Stomach (tissue), 9 donors: ENCODE measurements around the gene PARD3. TPM values are rescaled to one million over a fixed set of nuclear protein-coding genes. Genes with fewer than 3 reads are reported as not detected.

ENCODE experiments used
- DNase-seq, 2 donors: peaks; one replicate each; pipeline versions ENCODE4 v3.0.0 to v3.0.0-alpha.2; 2013 to 2019
- H3K27ac ChIP-seq, 5 donors: fragments of 200-600 bp in 4 of 5; sonication (generic) in 4 of 5; one replicate each; pipeline ENCODE4 v1.5.1; 2013 to 2019; ENCODE audit warnings: mild to moderate bottlenecking in 1 of 5, moderate library complexity in 1 of 5
- H3K27me3 ChIP-seq, 3 donors: fragments of 200-600 bp; sonication (generic); one replicate each; pipeline ENCODE4 v1.5.1; 2017 to 2019; ENCODE audit warnings: mixed run types in 1 of 3
- H3K36me3 ChIP-seq, 4 donors: fragments of 200-600 bp; sonication (generic); 1 replicate in 3 of 4; 2 replicates in 1 of 4; pipeline ENCODE4 v1.5.1; 2016 to 2019
- H3K4me1 ChIP-seq, 4 donors: fragments of 200-600 bp; sonication (generic); one replicate each; pipeline ENCODE4 v1.5.1; 2016 to 2019
- H3K4me3 ChIP-seq, 4 donors: fragments of 200-600 bp; sonication (generic) in 3 of 4; one replicate each; pipeline ENCODE4 v1.5.1; 2016 to 2019; ENCODE audit warnings: mild to moderate bottlenecking in 1 of 4
- H3K9me3 ChIP-seq, 4 donors: fragments of 200-600 bp; sonication (generic); one replicate each; pipeline ENCODE4 v1.5.1; 2016 to 2019
- CTCF ChIP-seq, 7 experiments: fragments of 450-650 bp in 4 of 7; fragments of 200-600 bp in 3 of 7; sonication (generic) in 3 of 7; IDR thresholded peaks; one replicate each; pipeline ENCODE4 v1.5.1; 2016 to 2019; ENCODE audit warnings: antibody characterized with exemption in 7 of 7, control low read depth in 2 of 7, mild to moderate bottlenecking in 1 of 7
- EP300 ChIP-seq: sonication (generic); formaldehyde crosslinking; IDR thresholded peaks from one replicate; pipeline ENCODE4 v1.6.1; 2017; ENCODE audit warnings: antibody characterized with exemption
- POLR2A ChIP-seq, 4 donors: fragments of 450-650 bp; IDR thresholded peaks; one replicate each; pipeline ENCODE4 v1.6.1; 2016; ENCODE audit warnings: antibody characterized with exemption in 4 of 4, control low read depth in 2 of 4, mild to moderate bottlenecking in 1 of 4, moderate library complexity in 1 of 4
- POLR2AphosphoS5 ChIP-seq, 3 donors: sonication (generic); formaldehyde crosslinking; IDR thresholded peaks; one replicate each; pipeline ENCODE4 v1.6.1; 2016; ENCODE audit warnings: antibody characterized with exemption in 3 of 3
- WGBS, 5 donors: extraction: QIAGEN DNeasy Blood & Tissue Kit in 3 of 5; methylation state at CpG; one replicate each; pipeline versions ENCODE4 v1.1.5 to v1.1.7; 2013 to 2018; 5-methylcytosine and 5-hydroxymethylcytosine counted together
- intact Hi-C: fragments of 100-400 bp; cut with DNase I; formaldehyde crosslinking; loops from one replicate; pipeline ENCODE4 v1.15.1; 2023; ENCODE audit warnings: low total_unique reads
- polyA plus RNA-seq, 3 donors: library from polyadenylated mRNA; stranded (reverse); fragments of 200-250 nt; gene quantifications; one replicate each; pipeline ENCODE4 v1.2.3, GENCODE V29; 2013
- total RNA-seq, 5 donors: library from RNA; depleted of rRNA; stranded (reverse); fragments of >200 nt; gene quantifications; one replicate each; pipeline versions ENCODE4 v1.1.0 to v1.2.3, GENCODE V29; 2014 to 2016
- donor health status: healthy with polysubstance abuse.
- donor health status: Bipolar disorder and iron deficiency.
- donor health status: healthy.

PARD3 gene
- total and polyA plus RNA-seq, 8 donors: 13.7 to 118 (median 31.8) TPM

GRCh38 chr10:34629084-34629483 lies 186.0 kb downstream of the PARD3 start:
- H3K27ac ChIP-seq: no peak overlapping the region
- WGBS, 5 donors: 79 to 87% (median 83%) methylated on average over 5 of the region's 5 CpGs
- intact Hi-C loops: no loop called here
- no peak for DNase-seq
- no peak overlapping the region for H3K4me3 ChIP-seq
- H3K9me3 ChIP-seq: no peaks in the 10 kb centered on the region
- no peaks in the 10 kb centered on the region for H3K27me3 ChIP-seq
- TF ChIP-seq EP300 (no peak), POLR2A (IDR thresholded peaks at IDR 0.05) (no peak), CTCF (IDR thresholded peaks at IDR 0.05) (no peak), POLR2AphosphoS5 (IDR thresholded peaks at IDR 0.05) (no peak)
- no peaks in the 10 kb centered on the region for H3K36me3 ChIP-seq
- peaks cover 0 to 19% (median 9%) of the 10 kb centered on the region in 4 donors for H3K4me1 ChIP-seq

DNA sequence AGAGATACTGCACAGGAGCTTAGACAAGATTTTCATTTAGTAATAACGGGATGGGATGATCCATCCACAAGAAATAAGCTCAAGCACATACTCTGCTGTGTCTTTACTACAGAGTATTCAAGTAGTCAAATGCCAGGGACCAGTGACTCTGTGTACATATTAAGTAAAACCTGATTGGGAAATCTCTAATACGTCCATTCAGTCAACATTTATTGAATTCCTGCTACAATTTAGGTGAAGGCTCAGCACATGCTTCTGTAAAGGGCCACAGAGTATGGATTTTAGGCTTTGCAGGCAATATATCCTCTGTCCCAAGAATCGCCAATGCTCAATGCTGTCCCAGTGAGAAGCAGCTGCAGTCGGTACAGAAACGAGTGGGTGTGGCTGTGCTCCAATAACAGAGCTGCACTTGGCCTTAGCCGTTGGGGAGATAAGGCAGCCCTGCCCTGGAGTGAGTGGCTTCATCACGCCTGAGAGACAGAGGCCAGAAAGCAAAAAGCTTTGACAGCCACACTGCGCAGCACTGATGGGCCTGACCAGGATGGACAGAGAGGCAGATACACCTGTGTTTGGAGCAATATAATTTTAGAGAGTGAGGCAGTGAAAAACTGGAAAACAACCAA lies 186.8 kb downstream of the PARD3 start:
- H3K4me1 ChIP-seq: peaks cover 0 to 20% (median 9%) of the 10 kb centered on the region in 4 donors
- no peaks in the 10 kb centered on the region for H3K9me3 ChIP-seq
- intact Hi-C loops: no loop called here
- no peak for TF ChIP-seq POLR2A (IDR thresholded peaks at IDR 0.05)
- peak in 1 of 3 donors; percentile 41 for TF ChIP-seq POLR2AphosphoS5 (IDR thresholded peaks at IDR 0.05)
- 25 to 37% (median 29%) methylated on average over 8 of the region's 8 CpGs for WGBS, 5 donors
- peak; percentile 70 to 83 for DNase-seq
- H3K4me3 ChIP-seq: no peak overlapping the region
- H3K36me3 ChIP-seq: no peaks in the 10 kb centered on the region
- no peaks in the 10 kb centered on the region for H3K27me3 ChIP-seq
- no peak overlapping the region for H3K27ac ChIP-seq

- peaks cover 0 to 20% (median 9%) of the 10 kb centered on the region in 4 donors for H3K4me1 ChIP-seq
- 78 to 87% (median 84%) methylated on average over 3 of the region's 3 CpGs for WGBS, 5 donors
- H3K27ac ChIP-seq: no peak overlapping the region
- DNase-seq: no peak
- TF ChIP-seq POLR2AphosphoS5 (IDR thresholded peaks at IDR 0.05) (no peak), CTCF (IDR thresholded peaks at IDR 0.05) (no peak), POLR2A (IDR thresholded peaks at IDR 0.05) (no peak), EP300 (no peak)
- intact Hi-C loops: no loop called here
- H3K27me3 ChIP-seq: no peaks in the 10 kb centered on the region
- H3K36me3 ChIP-seq: no peaks in the 10 kb centered on the region
- no peak overlapping the region for H3K4me3 ChIP-seq
- no peaks in the 10 kb centered on the region for H3K9me3 ChIP-seq
Measured at GRCh38 chr10:34627741-34628140, 187.4 kb downstream of the PARD3 start.

- H3K4me3 ChIP-seq: no peak overlapping the region
- no peak overlapping the region for H3K27ac ChIP-seq
- H3K4me1 ChIP-seq: peaks cover 0 to 20% (median 9%) of the 10 kb centered on the region in 4 donors
- intact Hi-C loops: no loop called here
- WGBS, 5 donors: 82 to 94% (median 87%) methylated on average over 6 of the region's 6 CpGs
- no peaks in the 10 kb centered on the region for H3K9me3 ChIP-seq
- TF ChIP-seq EP300: no peak
- TF ChIP-seq POLR2A (IDR thresholded peaks at IDR 0.05): no peak
- TF ChIP-seq POLR2AphosphoS5 (IDR thresholded peaks at IDR 0.05): no peak
- TF ChIP-seq CTCF (IDR thresholded peaks at IDR 0.05): no peak
- DNase-seq: no peak
- no peaks in the 10 kb centered on the region for H3K36me3 ChIP-seq
- H3K27me3 ChIP-seq: no peaks in the 10 kb centered on the region
Measured at GRCh38 chr10:34627331-34627730, 187.8 kb downstream of the PARD3 start.

GRCh38 chr10:34626158-34626880 lies 188.8 kb downstream of the PARD3 start:
- 71 to 96% (median 91%) methylated on average over 3 of the region's 3 CpGs for WGBS, 5 donors
- Histone ChIP-seq H3K9me3 (no peaks in the 10 kb centered on the region), H3K27ac (no peak overlapping the region), H3K27me3 (no peaks in the 10 kb centered on the region), H3K4me1 (peaks cover 0 to 20% (median 9%) of the 10 kb centered on the region in 4 donors), H3K4me3 (no peak overlapping the region), H3K36me3 (no peaks in the 10 kb centered on the region)
- intact Hi-C loops: no loop called here
- peak in 1 of 2 donors; percentile 66 for DNase-seq
- TF ChIP-seq POLR2A (IDR thresholded peaks at IDR 0.05): no peak
- TF ChIP-seq CTCF (IDR thresholded peaks at IDR 0.05): no peak
- TF ChIP-seq EP300: no peak
- no peak for TF ChIP-seq POLR2AphosphoS5 (IDR thresholded peaks at IDR 0.05)
